ENCODE measurements around the gene PCDHA10.

PCDHA10 gene

GRCh38 chr5:140883927-140884697 lies 28.4 kb downstream of the PCDHA10 start:
- DNase-seq, result no peak

GRCh38 chr5:140916325-140916724 lies 60.6 kb downstream of the PCDHA10 start:
- DNase-seq, result no peak

Measured in activated T-cell treated with anti-CD3 and anti-CD28 coated beads for 4 hours (primary cell).